DOHH2 (cell line): ENCODE data around the gene IFT88.

Experiments used
- H3F3A ChIP-seq: fragments of 200-600 bp; sonication (generic), shearing (Covaris generic); 2 replicates; pipeline ENCODE4 v1.6.0; 2016; ENCODE audit warnings: antibody characterized with exemption, mild to moderate bottlenecking; ENCODE audit not compliant: control insufficient read depth, insufficient read depth
- H3K27ac ChIP-seq: fragments of 200-600 bp; sonication (generic); 2 replicates; pipeline ENCODE4 v1.5.1; 2014; ENCODE audit warnings: low read depth, mild to moderate bottlenecking, low read length, moderate library complexity
- H3K27me3 ChIP-seq: fragments of 200-600 bp; sonication (generic); 2 replicates; pipeline ENCODE4 v1.6.1; 2014; ENCODE audit warnings: mild to moderate bottlenecking, low read length, mixed read lengths; ENCODE audit not compliant: control insufficient read depth
- H3K36me3 ChIP-seq: fragments of 200-600 bp; sonication (generic); 2 replicates; pipeline ENCODE4 v1.6.1; 2014; ENCODE audit warnings: mild to moderate bottlenecking, low read length, moderate library complexity, mixed read lengths; ENCODE audit not compliant: control insufficient read depth
- H3K4me1 ChIP-seq: fragments of 200-600 bp; sonication (generic); 2 replicates; pipeline ENCODE4 v1.6.1; 2014; ENCODE audit warnings: mild to moderate bottlenecking, low read length, mixed read lengths; ENCODE audit not compliant: control insufficient read depth
- H3K4me2 ChIP-seq: fragments of 200-600 bp; sonication (generic); 2 replicates; pipeline ENCODE4 v1.6.0; 2014; ENCODE audit warnings: mild to moderate bottlenecking, low read length, moderate library complexity
- H3K4me3 ChIP-seq: fragments of 200-600 bp; sonication (generic); 2 replicates; pipeline ENCODE4 v1.5.1; 2014; ENCODE audit warnings: mild to moderate bottlenecking, low read length, mixed read lengths
- H3K79me2 ChIP-seq: fragments of 200-600 bp; sonication (generic); 2 replicates; pipeline ENCODE4 v1.6.1; 2014; ENCODE audit warnings: mild to moderate bottlenecking, low read length, mixed read lengths; ENCODE audit not compliant: control insufficient read depth
- H3K9me2 ChIP-seq: fragments of 200-600 bp; sonication (generic); replicated peaks from 2 replicates; pipeline ENCODE4 v1.6.1; 2014; ENCODE audit warnings: mild to moderate bottlenecking, low read length, mixed read lengths; ENCODE audit not compliant: control insufficient read depth
- H3K9me3 ChIP-seq: fragments of 200-600 bp; sonication (generic); 2 replicates; pipeline ENCODE4 v1.6.1; 2014; ENCODE audit warnings: antibody characterized with exemption, low read length, mixed read lengths; ENCODE audit not compliant: control insufficient read depth, insufficient read depth
- H4K20me1 ChIP-seq: fragments of 200-600 bp; sonication (generic); 2 replicates; pipeline ENCODE4 v1.6.0; 2014; ENCODE audit warnings: low read depth, mild to moderate bottlenecking, antibody characterized with exemption, low read length, moderate library complexity; ENCODE audit not compliant: control insufficient read depth, insufficient read depth
- EZH2phosphoT487 ChIP-seq: fragments of 200-600 bp; sonication (generic); IDR thresholded peaks from 2 replicates; pipeline ENCODE4 v1.6.1; 2017; ENCODE audit warnings: borderline replicate concordance, mild to moderate bottlenecking, antibody characterized with exemption, low read length, moderate library complexity, mixed read lengths
- TF ChIP-seq, protein P1 (sequence below): fragments of 200-600 bp; sonication (generic); IDR thresholded peaks from one replicate; pipeline ENCODE4 v1.5.1; 2014; ENCODE audit warnings: antibody characterized with exemption, mild to moderate bottlenecking, low read depth, low read length; ENCODE audit not compliant: poor library complexity, severe bottlenecking

IFT88 gene

DNA sequence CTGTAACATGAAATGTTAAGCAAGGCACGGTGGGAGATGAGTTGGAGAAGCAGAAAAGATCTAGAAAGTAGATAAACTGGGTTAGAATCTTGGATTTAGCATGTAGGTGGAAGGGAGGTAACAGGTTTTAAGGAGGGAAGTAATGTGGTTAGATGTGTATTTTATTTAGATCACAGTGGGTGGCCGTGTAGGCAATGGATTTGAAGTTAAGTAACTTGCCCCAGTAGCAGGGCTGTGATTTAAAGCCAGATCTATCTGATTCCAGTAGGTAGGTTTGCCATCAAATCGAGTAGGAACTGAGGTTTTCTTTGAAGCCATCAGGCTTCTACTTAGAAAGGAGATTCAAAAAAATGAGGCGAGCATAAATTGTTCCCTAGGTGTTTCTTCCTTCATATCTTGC lies 86.0 kb downstream of the IFT88 start:
- no peaks in the 10 kb centered on the region for H4K20me1 ChIP-seq
- H3K4me1 ChIP-seq: no peaks in the 10 kb centered on the region

DNA sequence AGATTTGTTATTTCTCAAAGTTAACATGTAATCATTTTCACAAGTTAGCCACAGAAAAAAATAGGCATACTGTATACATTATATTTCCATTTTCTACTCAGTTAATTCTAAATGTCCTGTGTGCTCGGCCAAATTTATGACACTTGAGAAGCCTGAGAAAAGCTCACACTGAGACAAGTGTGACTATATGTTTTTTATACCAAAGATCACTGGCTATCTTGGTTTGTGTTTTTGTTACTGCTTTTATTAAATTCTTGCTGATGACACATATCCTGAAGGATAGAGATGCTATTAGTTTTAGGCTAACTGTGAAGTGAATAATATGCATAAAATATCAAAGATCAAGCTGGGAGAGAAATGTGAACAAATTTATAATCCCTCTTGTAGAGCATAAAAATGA lies 87.2 kb downstream of the IFT88 start:
- no peaks in the 10 kb centered on the region for H4K20me1 ChIP-seq
- no peak overlapping the region for H3K4me3 ChIP-seq
- no peak overlapping the region for H3K27ac ChIP-seq
- H3F3A ChIP-seq: no peaks in the 10 kb centered on the region
- H3K27me3 ChIP-seq: no peaks in the 10 kb centered on the region
- no peaks in the 10 kb centered on the region for H3K9me2 ChIP-seq
- no peaks in the 10 kb centered on the region for H3K9me3 ChIP-seq
- H3K79me2 ChIP-seq: no peaks in the 10 kb centered on the region
- no peak overlapping the region for H3K4me2 ChIP-seq
- TF ChIP-seq EZH2phosphoT487: no peak
- TF ChIP-seq, protein P1, sequence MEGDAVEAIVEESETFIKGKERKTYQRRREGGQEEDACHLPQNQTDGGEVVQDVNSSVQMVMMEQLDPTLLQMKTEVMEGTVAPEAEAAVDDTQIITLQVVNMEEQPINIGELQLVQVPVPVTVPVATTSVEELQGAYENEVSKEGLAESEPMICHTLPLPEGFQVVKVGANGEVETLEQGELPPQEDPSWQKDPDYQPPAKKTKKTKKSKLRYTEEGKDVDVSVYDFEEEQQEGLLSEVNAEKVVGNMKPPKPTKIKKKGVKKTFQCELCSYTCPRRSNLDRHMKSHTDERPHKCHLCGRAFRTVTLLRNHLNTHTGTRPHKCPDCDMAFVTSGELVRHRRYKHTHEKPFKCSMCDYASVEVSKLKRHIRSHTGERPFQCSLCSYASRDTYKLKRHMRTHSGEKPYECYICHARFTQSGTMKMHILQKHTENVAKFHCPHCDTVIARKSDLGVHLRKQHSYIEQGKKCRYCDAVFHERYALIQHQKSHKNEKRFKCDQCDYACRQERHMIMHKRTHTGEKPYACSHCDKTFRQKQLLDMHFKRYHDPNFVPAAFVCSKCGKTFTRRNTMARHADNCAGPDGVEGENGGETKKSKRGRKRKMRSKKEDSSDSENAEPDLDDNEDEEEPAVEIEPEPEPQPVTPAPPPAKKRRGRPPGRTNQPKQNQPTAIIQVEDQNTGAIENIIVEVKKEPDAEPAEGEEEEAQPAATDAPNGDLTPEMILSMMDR: no peak
- no peaks in the 10 kb centered on the region for H3K4me1 ChIP-seq
- no peaks in the 10 kb centered on the region for H3K36me3 ChIP-seq

More for the DNA sequence above, 86.0 kb downstream of the IFT88 start:
- no peak overlapping the region for H3K4me2 ChIP-seq
- no peaks in the 10 kb centered on the region for H3F3A ChIP-seq
- H3K9me3 ChIP-seq: no peaks in the 10 kb centered on the region
- no peaks in the 10 kb centered on the region for H3K9me2 ChIP-seq
- no peak overlapping the region for H3K4me3 ChIP-seq
- H3K27me3 ChIP-seq: no peaks in the 10 kb centered on the region
- no peaks in the 10 kb centered on the region for H3K79me2 ChIP-seq
- no peak overlapping the region for H3K27ac ChIP-seq
- TF ChIP-seq, protein P1: no peak
- no peak for TF ChIP-seq EZH2phosphoT487
- no peaks in the 10 kb centered on the region for H3K36me3 ChIP-seq

DNA sequence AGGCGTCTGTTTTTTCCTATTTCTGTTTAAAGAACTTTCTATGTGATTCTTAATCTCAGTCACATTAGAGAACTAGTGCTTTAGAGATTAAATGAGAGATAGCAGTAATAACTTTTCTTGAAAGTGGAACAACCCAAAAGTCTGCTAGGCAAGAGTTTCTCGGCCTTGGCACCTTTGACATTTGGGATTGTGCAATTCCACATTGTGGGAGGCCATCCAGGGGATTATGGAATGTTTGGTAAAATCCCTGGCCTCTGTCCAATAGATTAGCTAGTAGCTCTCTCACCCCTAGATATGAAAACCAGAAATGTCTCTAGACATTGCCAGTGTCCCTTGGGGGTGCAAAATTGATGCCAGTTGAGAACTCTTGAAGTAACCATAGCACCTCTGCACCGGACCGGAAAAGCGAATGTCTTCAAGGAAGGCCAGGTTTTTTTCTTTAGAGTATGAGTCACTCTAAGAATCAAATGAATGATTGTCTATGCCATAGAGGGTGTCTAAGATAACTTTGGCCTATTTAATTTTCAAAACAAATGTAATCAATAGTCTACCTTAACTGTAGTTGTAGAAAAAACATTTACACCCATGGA lies 91.6 kb downstream of the IFT88 start:
- no peaks in the 10 kb centered on the region for H3K9me2 ChIP-seq

More for the DNA sequence above, 91.6 kb downstream of the IFT88 start:
- H3K36me3 ChIP-seq: no peaks in the 10 kb centered on the region
- no peak overlapping the region for H3K4me2 ChIP-seq
- H3K79me2 ChIP-seq: no peaks in the 10 kb centered on the region
- no peaks in the 10 kb centered on the region for H4K20me1 ChIP-seq
- no peaks in the 10 kb centered on the region for H3K4me1 ChIP-seq
- no peaks in the 10 kb centered on the region for H3K9me3 ChIP-seq
- no peak overlapping the region for H3K4me3 ChIP-seq
- H3F3A ChIP-seq: no peaks in the 10 kb centered on the region
- no peaks in the 10 kb centered on the region for H3K27me3 ChIP-seq
- no peak for TF ChIP-seq EZH2phosphoT487
- TF ChIP-seq, protein P1: no peak
- no peak overlapping the region for H3K27ac ChIP-seq
